IPS-18c (cell line): Measurements from ENCODE around the gene PXMP4.

ENCODE experiments used
- H3K4me3 ChIP-seq: 2 replicates; pipeline ENCODE4 v1.7.0; 2013; ENCODE audit warnings: low read depth, mild to moderate bottlenecking, low read length, moderate library complexity; ENCODE audit not compliant: insufficient read depth
- H3K9me3 ChIP-seq: one replicate; pipeline ENCODE4 v1.6.1; 2013; ENCODE audit warnings: mild to moderate bottlenecking, low read length, moderate library complexity; ENCODE audit not compliant: control insufficient read depth, insufficient read depth

Gene PXMP4

GRCh38 chr20:33679758-33680485, 40.2 kb downstream of the PXMP4 start:
- H3K4me3 ChIP-seq, result no peak overlapping the region
- H3K9me3 ChIP-seq, result no peaks in the 10 kb centered on the region

- H3K9me3 ChIP-seq, result no peaks in the 10 kb centered on the region
- H3K4me3 ChIP-seq, result no peak overlapping the region
Measured at GRCh38 chr20:33677991-33678702, 42.0 kb downstream of the PXMP4 start.

DNA sequence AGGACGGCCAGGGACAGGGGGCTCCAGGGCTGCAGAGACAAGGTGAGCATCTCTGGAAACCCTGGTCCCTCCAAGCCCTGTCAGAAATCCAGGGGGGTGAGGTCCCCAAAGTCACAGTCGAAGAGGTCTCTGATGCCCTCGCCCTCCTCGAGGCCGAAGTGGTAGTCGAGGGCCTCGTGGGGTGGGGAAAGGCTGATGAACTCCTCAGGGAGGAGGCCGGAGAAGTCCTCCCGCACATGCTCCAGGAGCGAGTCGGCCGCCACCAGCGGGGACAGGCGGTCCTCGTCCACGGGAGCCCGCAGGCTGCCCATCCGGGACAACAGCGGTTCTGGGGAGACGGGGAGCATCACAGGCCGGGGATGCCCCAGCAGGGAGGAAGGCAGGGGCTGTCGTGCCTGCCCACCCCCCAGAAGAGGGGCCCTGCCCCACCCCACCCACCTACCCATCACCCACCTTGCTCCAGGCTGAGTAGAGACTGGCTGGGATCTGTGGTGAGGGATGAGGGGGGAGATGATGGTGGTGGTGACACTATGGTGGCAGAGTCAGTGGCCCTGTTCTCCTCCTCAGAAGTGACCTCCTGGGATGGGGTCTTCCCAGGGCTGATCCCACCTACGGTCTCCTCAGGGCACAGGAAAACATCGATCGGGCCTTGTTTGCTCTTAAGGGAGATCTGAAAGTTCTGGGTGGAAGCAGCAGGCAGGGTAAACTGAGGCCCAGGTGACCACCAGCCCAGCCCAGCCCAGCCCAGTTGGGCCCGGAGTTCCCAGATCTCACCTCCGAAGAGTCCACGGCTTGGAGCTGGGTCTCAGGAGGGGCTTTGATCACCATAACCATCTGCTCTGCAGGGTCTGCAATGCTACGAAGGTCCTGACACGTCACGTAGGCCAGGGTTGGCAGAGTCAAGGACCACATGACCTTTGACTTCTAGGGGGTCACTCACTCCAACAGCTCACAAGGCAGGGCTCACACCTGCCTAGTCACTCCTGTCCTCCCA, 43.2 kb downstream of the PXMP4 start:
- no peak overlapping the region for H3K4me3 ChIP-seq
- no peaks in the 10 kb centered on the region for H3K9me3 ChIP-seq

DNA sequence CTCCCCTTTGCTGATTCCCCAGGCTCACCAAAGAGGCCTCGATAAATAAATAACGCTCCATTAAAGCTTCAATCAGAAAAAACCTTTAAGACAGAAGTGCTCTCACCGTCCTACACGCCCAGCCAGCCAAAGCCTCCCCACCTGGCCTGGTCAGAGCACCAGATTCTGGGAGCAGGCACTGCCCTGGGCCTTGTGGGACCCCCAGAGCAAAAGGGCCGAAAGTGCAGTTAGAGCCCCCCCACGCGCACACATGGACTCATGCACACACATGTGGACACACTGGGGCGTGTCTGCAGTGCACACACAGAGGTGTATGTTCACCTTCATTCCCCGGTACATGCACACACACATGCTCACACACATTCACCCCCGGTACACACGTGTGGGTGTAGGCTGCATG, 44.0 kb downstream of the PXMP4 start:
- Histone ChIP-seq H3K9me3 (no peaks in the 10 kb centered on the region), H3K4me3 (no peak overlapping the region)

DNA sequence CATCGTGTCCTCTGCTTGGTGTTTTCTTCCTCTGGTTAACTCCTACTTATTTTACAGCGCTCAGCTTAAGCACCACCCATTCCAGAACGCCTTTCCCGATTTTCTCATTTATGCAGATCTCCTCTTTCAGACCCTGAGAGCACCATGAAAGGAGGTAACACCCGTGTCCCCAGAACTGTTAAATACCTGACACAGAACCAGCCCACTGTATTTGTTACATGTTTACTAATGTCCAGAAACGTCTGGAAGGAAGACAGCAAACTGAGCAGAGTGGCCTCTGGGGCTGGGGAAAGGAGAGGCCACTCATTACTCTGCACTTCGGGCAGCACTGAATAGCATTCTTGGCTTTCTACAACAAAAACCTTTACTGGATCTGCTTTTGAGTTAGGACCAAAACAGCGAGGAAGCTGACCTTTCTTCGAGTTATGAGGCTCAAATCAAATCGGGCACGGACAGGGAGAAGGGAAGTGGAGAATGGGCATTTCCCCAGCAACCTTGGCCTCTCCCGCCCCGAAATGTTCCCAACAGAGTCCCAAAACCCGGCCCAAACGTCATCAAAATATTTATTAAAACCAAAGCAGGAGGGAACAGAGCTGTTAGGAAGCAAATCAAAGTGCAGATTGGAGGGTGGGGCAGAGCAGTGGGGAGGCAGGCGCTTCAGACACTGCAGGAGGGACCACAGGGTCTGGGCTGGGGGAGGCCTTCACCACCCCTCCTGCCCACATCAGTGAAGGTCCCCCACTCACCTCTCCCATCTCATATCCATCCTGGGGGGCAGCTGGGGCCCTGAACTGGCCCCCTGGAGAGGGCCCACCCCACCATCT, 44.8 kb downstream of the PXMP4 start:
- no peaks in the 10 kb centered on the region for H3K9me3 ChIP-seq
- no peak overlapping the region for H3K4me3 ChIP-seq

DNA sequence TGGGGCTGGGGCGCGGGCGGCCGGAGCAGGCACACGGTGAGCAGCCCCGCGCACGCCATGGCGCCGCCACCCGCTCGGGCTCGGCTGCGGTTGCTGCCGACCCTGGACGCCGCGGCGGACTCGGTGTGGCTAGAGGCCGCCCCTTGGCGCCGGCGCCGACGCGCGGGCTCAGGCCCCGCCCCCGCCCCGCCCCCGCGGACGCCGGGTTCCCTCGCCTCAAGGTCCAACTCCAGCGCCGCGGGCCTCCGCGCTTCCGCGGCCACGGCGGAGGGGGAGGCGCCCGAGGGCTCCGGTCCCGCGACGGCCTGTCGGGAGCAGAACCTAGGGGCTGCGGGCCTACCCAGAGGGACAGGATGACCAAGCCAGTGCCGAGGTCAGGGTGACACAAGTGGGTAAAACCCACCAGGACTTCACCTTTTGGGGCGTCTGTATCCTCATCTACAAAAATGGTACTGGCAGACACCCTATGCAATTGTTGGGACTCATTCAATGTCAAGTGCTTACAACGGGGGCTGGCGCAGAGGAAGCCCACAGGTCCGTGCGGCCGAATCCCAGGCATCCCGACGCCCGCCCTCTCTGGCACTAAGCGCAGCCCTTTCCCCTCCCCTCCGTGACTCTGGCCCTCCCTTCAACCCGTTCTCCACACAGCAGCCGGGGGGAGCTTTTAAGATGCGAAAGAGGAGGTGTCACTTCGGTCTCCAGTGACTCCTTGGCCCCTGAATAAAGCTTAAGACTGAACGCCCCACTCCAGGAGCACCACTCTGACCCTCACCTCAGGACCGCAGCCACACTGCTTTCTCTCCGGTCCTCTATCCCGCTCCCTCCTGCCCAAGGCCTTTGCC, 45.6 kb downstream of the PXMP4 start, which contains the start of gene NECAB3:
TSS of gene NECAB3 (minus strand) at position 135 of the 842 bp plus-strand sequence. CDS start at position 59, 76 bp downstream.
- H3K9me3 ChIP-seq, result no peaks in the 10 kb centered on the region
- H3K4me3 ChIP-seq, result peak within 1 kb of the TSS; percentile 71

GRCh38 chr20:33673410-33674293, 46.5 kb downstream of the PXMP4 start:
- peak overlapping the region; percentile 71 for H3K4me3 ChIP-seq
- H3K9me3 ChIP-seq, result no peaks in the 10 kb centered on the region

DNA sequence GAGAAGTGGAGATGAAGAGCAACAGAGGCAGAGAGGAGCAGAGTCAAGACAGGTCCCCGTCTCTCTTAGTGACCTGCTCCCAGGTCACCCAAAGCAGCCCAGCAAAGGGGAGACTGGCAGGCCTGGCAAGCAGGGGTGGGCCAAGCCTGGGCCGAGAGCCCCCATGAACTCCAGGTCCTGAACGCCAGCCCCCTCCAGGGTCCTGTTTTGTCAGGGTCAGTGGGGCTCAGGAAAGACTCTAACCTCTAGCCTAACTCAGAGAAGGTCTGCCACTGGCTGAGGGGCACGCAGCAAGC, 47.0 kb downstream of the PXMP4 start:
- H3K4me3 ChIP-seq, result peak overlapping the region; percentile 34; the same call in 1 of the 2 replicates

DNA sequence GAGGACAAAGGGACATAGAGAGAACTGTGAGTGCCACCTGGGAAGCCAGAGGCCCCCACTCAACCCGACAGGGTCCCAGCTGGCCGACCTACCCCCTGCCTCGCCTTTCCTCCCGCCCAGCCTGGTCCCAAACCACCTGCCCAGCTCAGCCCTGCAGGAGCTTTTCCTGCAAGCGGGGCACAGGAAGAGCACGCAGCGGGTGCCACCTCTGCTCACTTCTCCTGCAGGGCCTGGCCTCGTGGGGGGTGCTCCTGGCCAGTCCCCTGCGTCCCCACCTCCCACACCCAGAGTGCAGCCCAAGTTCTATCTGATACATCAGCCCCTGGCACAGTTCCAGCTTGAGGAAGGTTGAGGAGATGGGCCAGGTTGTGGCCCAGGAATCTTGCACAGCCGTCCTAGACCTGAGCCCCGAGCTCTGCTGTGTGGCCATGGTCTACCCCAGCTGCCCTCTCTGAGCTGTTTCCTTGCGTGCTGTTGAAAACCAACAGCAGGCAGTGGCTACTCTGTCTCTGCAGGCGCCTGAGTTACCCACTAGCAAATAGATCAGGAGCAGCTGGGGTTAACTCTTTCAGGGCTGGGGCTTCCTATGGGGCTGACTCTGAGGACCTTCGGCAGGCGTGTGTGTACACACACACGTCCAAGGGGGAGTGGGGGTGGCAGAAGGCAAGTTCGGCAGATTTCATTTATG, 47.5 kb downstream of the PXMP4 start:
- no peaks in the 10 kb centered on the region for H3K9me3 ChIP-seq
- peak overlapping the region; percentile 11; the same call in 1 of the 2 replicates for H3K4me3 ChIP-seq

More for the DNA sequence above, 47.0 kb downstream of the PXMP4 start:
- H3K9me3 ChIP-seq, result no peaks in the 10 kb centered on the region

- Histone ChIP-seq H3K9me3 (no peaks in the 10 kb centered on the region), H3K4me3 (no peak overlapping the region)
Measured at GRCh38 chr20:33671573-33672288, 48.4 kb downstream of the PXMP4 start.

- no peak overlapping the region for H3K4me3 ChIP-seq
- H3K9me3 ChIP-seq, result no peaks in the 10 kb centered on the region
Measured at GRCh38 chr20:33670715-33671499, 49.2 kb downstream of the PXMP4 start.

DNA sequence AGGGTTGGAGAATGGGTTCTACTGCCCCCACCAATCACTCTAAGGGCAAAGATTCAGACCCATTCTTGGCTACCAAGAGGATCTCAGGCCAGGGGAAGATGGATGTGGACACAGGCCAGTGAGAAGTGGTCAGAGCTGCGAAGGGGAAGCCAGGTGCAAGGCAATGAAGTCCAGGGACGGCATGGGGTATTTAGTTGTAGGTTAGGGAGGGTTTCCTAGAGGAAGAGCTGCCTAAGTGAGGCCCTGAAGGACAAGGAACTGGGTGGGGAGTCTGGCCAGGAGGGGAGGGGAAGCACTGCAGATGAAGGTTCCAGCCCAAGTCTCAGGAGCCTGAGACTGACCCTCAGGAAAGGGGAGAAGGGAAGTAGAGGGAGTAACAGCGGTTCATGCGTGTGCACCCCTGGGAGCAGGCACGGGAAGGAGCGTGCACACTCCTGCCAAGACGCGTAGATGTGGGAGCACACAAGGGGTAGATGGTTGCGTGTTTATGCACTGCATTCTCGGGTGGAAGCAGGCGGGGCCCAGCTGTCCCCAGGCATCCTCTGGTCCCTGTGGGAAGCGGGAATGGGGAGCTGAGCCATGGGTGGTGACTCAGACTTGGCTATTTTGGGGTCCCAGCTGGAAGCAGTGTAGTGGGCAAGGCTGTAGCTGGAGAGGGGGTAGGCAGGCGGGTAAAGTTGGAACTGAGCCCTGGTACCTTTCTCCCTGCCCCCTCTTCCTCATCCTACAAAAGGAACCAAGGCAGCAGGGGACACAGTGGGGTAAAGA, 50.1 kb downstream of the PXMP4 start:
- no peaks in the 10 kb centered on the region for H3K9me3 ChIP-seq
- H3K4me3 ChIP-seq, result no peak overlapping the region

GRCh38 chr20:33669224-33669623, 50.9 kb downstream of the PXMP4 start:
- Histone ChIP-seq H3K9me3 (no peaks in the 10 kb centered on the region), H3K4me3 (no peak overlapping the region)
